Fibroblast of the aortic adventitia (primary cell): ENCODE data around the gene PAX3. TPM values are rescaled to one million over a fixed set of nuclear protein-coding genes. Genes with fewer than 3 reads are reported as not detected.

Source experiments
- DNase-seq: peaks from one replicate; pipeline ENCODE4 v3.0.0-alpha.2; 2010; ENCODE audit warnings: low read depth
- H3K4me3 ChIP-seq: 2 replicates; pipeline ENCODE4 v1.5.1; 2011; ENCODE audit warnings: low read depth, mild to moderate bottlenecking, control low read depth, low read length, moderate library complexity
- total RNA-seq: library from RNA; depleted of rRNA; stranded (reverse); fragments of >200 nt; gene quantifications from 2 replicates; pipeline ENCODE4 v1.2.3, GENCODE V29; 2012; ENCODE audit warnings: low replicate concordance
- TF ChIP-seq, protein P1 (sequence below): IDR thresholded peaks from 2 replicates; pipeline ENCODE4 v1.5.1; 2011; ENCODE audit warnings: mild to moderate bottlenecking, low read length, control low read depth, inconsistent platforms; ENCODE audit not compliant: insufficient read depth

PAX3 gene
- total RNA-seq, 1 donor: not detected

DNA sequence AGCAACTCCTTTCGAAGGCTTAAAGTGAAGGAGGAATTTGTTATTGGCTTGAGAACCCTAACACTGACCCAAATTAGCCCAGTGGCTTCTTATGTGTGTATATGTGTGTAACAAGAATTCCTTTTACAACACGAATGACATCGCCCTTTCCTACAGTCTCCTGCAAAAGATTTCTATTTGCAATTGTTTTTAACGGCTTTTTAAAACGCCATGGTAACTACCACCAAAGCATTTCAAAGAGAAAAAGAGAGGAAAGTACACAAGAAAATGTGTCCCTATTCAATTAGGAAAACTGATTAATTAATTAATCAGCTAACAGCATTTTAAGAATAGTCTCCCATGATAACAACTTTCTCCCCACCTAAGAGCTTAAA is 58.1 kb downstream of the PAX3 start:
- H3K4me3 ChIP-seq: no peak overlapping the region
- TF ChIP-seq, protein P1, sequence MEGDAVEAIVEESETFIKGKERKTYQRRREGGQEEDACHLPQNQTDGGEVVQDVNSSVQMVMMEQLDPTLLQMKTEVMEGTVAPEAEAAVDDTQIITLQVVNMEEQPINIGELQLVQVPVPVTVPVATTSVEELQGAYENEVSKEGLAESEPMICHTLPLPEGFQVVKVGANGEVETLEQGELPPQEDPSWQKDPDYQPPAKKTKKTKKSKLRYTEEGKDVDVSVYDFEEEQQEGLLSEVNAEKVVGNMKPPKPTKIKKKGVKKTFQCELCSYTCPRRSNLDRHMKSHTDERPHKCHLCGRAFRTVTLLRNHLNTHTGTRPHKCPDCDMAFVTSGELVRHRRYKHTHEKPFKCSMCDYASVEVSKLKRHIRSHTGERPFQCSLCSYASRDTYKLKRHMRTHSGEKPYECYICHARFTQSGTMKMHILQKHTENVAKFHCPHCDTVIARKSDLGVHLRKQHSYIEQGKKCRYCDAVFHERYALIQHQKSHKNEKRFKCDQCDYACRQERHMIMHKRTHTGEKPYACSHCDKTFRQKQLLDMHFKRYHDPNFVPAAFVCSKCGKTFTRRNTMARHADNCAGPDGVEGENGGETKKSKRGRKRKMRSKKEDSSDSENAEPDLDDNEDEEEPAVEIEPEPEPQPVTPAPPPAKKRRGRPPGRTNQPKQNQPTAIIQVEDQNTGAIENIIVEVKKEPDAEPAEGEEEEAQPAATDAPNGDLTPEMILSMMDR: no peak
- no peak for DNase-seq

DNA sequence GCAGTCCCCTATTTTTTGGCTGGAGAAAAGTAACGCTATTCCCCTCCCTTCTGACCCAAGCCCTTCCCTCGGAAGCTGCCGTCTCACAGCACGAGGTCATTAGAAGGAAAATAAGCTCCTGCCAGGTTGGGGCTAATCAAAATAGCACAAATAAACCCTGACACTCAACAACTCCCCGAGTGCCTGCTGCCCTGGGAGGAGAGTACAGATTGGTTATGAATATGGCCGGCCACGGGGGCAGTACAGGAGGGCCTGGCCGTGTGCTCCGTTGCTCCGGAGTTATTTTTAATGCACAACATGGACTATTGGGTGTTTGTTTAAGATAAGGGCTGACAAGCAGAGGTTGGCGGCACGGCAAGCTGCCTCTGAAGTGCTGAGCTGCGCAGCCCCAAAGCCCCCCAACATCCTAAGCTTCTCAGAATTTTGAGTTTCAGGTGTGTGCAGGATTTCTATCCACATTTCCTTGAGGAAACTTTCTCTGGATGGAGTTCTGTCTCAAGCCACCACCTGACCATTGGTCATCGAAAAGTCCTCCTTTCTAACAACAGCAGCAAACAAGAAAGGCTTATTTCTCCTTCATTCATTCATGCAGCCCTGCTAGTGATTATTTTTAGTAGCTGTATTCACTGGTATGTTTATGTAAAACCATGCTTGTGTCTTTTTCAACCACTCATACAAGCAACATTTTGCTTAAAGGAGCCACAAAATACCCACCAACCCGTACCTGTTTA is 58.7 kb downstream of the PAX3 start:
- TF ChIP-seq, protein P1: no peak
- no peak for DNase-seq

DNA sequence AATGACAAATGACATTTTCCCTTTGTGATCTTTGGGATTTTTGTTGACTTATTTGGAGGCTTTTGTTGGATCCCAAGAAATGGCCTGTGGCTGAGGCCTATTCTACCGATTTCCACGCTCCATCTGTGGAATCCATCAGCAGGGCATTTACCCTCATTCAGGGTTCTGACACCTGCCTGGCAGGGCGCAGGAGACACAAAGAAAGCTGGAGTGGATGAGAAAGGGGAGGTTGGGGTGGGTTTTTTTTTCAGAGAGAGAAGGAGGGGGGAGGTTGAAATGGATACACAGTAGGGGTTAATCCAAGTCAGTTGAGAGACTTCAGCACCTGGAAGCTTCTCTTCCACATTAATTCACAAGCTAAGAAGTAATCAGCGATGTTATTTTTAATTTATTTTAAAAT is 59.7 kb downstream of the PAX3 start:
- no peak for DNase-seq
- TF ChIP-seq, protein P1: no peak
- no peak overlapping the region for H3K4me3 ChIP-seq

More for the DNA sequence above, 58.7 kb downstream of the PAX3 start:
- no peak overlapping the region for H3K4me3 ChIP-seq

DNA sequence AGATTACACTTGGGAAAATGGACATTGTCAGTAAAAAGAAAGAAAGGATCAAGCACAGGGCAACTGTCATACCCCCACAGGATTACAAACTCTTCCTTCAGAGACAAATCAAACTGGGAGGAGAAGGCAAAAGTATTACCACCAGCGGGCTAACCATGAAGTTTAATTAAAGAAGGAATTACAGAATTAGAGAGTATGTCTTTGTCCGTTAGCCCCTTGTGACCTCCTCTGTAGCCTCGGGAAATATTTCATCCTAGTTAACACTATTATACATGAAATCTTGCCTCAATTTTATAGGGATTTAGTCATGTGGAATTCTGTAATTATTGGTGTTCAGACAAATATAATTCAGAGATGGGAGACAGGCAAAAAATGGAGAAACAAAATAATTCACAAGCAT is 60.7 kb downstream of the PAX3 start:
- no peak overlapping the region for H3K4me3 ChIP-seq
- DNase-seq: no peak

DNA sequence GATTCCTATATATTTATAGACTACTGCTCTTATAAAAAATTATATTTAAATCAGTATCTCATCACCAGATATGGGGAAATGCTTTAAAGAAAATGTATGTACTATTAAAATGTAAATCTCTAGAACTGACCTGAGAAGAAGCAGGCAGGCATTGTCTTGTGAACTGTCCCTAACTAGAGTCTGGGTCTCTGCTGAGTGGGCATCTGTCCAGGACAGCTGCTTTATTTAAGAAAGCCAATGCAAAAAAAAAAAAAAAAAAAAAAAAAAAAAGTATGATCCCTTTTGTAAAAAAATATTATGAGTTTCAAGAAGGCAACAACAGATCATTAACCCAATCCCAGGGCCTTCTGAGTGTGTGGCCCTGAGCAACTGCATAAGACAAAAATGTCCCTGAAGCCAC is 66.0 kb downstream of the PAX3 start:
- TF ChIP-seq, protein P1: no peak
- DNase-seq: no peak
- H3K4me3 ChIP-seq: no peak overlapping the region

More for the DNA sequence above, 60.7 kb downstream of the PAX3 start:
- TF ChIP-seq, protein P1: no peak

DNA sequence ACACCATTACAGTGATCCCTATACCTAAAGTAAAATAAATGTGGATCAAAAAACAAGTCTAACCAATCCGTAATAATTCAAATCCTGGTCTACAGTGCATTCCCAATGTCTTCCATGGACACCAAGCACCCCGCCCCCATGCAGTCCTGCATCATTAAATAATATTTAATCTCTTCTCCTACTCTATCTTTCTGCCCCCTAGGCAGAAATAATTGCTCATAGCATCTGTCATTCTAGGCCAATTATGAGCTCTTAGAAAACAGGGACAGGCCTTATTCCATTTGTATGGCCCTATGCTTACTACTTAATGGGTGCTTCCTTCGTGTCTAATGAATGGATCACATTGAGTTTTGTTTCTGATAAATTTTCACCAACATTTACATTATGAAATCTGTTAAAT is 66.4 kb downstream of the PAX3 start:
- H3K4me3 ChIP-seq: no peak overlapping the region
- TF ChIP-seq, protein P1: no peak
- no peak for DNase-seq

DNA sequence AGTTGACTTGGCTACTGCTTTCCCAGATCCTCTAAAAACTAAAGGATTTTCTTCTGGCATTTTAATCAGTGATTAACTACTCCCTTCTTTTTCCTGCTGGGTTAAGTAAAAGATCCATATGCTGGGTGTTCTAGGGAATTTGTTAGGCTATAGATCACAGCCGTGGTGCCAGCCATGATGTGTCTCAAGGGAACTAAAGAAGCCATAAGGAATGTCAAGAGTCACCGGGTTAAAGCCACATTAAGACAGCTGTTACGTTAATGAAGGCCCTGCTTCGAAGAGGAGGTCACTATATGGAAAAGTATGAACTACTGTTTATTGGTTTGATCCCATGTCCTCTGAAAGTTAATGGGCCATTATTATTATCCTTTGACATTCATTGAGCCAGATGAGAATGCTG is 70.7 kb downstream of the PAX3 start:
- TF ChIP-seq, protein P1: no peak
- H3K4me3 ChIP-seq: no peak overlapping the region
- DNase-seq: no peak
